Measurements from ENCODE around the gene TRIM37. TPM values are rescaled to one million over a fixed set of nuclear protein-coding genes. Genes with fewer than 3 reads are reported as not detected.

TRIM37 gene
- total and polyA plus RNA-seq, 10 donors, result 6.2 to 28.1 (median 16.9) TPM

- no peak for DNase-seq
- Histone ChIP-seq H3K9me3 (no peaks in the 10 kb centered on the region), H3K4me3 (no peak overlapping the region), H3K36me3 (peaks cover 0 to 4% (median 0%) of the 10 kb centered on the region in 6 donors), H3K27ac (peak overlapping the region in 2 of 8 donors; percentile 32 to 70), H3K4me1 (peaks cover 0 to 24% (median 7%) of the 10 kb centered on the region in 6 donors), H3K27me3 (replicated peaks in 1 of 7) (no peaks in the 10 kb centered on the region)
- TF ChIP-seq CTCF (IDR thresholded peaks at IDR 0.05 in 8 of 11, conservative IDR thresholded peaks at IDR 0.05 in 3 of 11) (no peak), POLR2A (IDR thresholded peaks at IDR 0.05) (no peak), POLR2AphosphoS5 (IDR thresholded peaks at IDR 0.05) (no peak)
- intact Hi-C loops (cut with DNase I; ENCODE audit: low total_unique reads), result no loop called here
- 70 to 86% (median 77%) methylated on average over 6 of the region's 6 CpGs for WGBS, 5 donors
Measured at GRCh38 chr17:58985971-58986370, 120.7 kb downstream of the TRIM37 start.

- Histone ChIP-seq H3K9me3 (no peaks in the 10 kb centered on the region), H3K4me1 (peaks cover 0 to 24% (median 7%) of the 10 kb centered on the region in 6 donors), H3K4me3 (no peak overlapping the region), H3K27me3 (replicated peaks in 1 of 7) (no peaks in the 10 kb centered on the region), H3K36me3 (peaks cover 0 to 4% (median 0%) of the 10 kb centered on the region in 6 donors), H3K27ac (peak overlapping the region in 3 of 8 donors; percentile 9 to 70 (median 32))
- whole genome bisulfite sequencing, 5 donors, result 43 to 67% (median 62%) methylated on average over 6 of the region's 6 CpGs
- intact Hi-C loops (cut with DNase I; ENCODE audit: low total_unique reads), result no loop called here
- TF ChIP-seq POLR2A (IDR thresholded peaks at IDR 0.05), result no peak
- TF ChIP-seq CTCF (IDR thresholded peaks at IDR 0.05 in 8 of 11, conservative IDR thresholded peaks at IDR 0.05 in 3 of 11), result no peak
- TF ChIP-seq POLR2AphosphoS5 (IDR thresholded peaks at IDR 0.05), result no peak
- no peak for DNase-seq
Measured at GRCh38 chr17:58985367-58985766, 121.3 kb downstream of the TRIM37 start.

GRCh38 chr17:58982626-58983025 lies 124.1 kb downstream of the TRIM37 start:
- peaks cover 0 to 4% (median 0%) of the 10 kb centered on the region in 6 donors for H3K36me3 ChIP-seq
- peaks cover 0 to 24% (median 7%) of the 10 kb centered on the region in 6 donors for H3K4me1 ChIP-seq
- H3K9me3 ChIP-seq, result no peaks in the 10 kb centered on the region
- DNase-seq, result no peak
- 85 to 95% (median 93%) methylated on average over 3 of the region's 3 CpGs for WGBS, 5 donors
- TF ChIP-seq POLR2A (IDR thresholded peaks at IDR 0.05) (no peak), CTCF (IDR thresholded peaks at IDR 0.05 in 8 of 11, conservative IDR thresholded peaks at IDR 0.05 in 3 of 11) (no peak), POLR2AphosphoS5 (IDR thresholded peaks at IDR 0.05) (no peak)
- no peak overlapping the region for H3K4me3 ChIP-seq
- no peak overlapping the region for H3K27ac ChIP-seq
- intact Hi-C loops (cut with DNase I; ENCODE audit: low total_unique reads), result no loop called here
- H3K27me3 ChIP-seq (replicated peaks in 1 of 7), result no peaks in the 10 kb centered on the region

- no peak for DNase-seq
- no peak for TF ChIP-seq POLR2A (IDR thresholded peaks at IDR 0.05)
- no peak for TF ChIP-seq CTCF (IDR thresholded peaks at IDR 0.05 in 8 of 11, conservative IDR thresholded peaks at IDR 0.05 in 3 of 11)
- TF ChIP-seq POLR2AphosphoS5 (IDR thresholded peaks at IDR 0.05), result no peak
- WGBS, 5 donors, result 84 to 91% (median 87%) methylated on average over 3 of the region's 3 CpGs
- Histone ChIP-seq H3K4me1 (peaks cover 0 to 20% (median 6%) of the 10 kb centered on the region in 6 donors), H3K27ac (no peak overlapping the region), H3K4me3 (no peak overlapping the region), H3K9me3 (no peaks in the 10 kb centered on the region), H3K27me3 (replicated peaks in 1 of 7) (no peaks in the 10 kb centered on the region), H3K36me3 (no peaks in the 10 kb centered on the region)
- intact Hi-C loops (cut with DNase I; ENCODE audit: low total_unique reads), result no loop called here
Measured at GRCh38 chr17:58980706-58981481, 125.8 kb downstream of the TRIM37 start.

Measured in spleen (tissue), 11 donors.